ENCODE data around the gene CFAP221. TPM values are rescaled to one million over a fixed set of nuclear protein-coding genes. Genes with fewer than 3 reads are reported as not detected.

The CFAP221 gene
- total RNA-seq, 1 experiment from 2014 or later, result 0.20 TPM

GRCh38 chr2:119662297-119662696, 118.0 kb downstream of the CFAP221 start:
- no peak overlapping the region for H4K5ac ChIP-seq (ENCODE audit: insufficient read length, low read depth, low read length)
- no peak for DNase-seq
- H3K27me3 Mint-ChIP-seq (ENCODE audit: low read depth), result peaks cover 8% of the 10 kb centered on the region
- H3K4me3 Mint-ChIP-seq, result no peak overlapping the region
- H2AK5ac ChIP-seq (ENCODE audit: insufficient read length, low read length), result no peak overlapping the region
- H2BK20ac ChIP-seq (ENCODE audit: low read depth, low read length, poor library complexity, severe bottlenecking), result no peak overlapping the region
- no peaks in the 10 kb centered on the region for H3K4me1 Mint-ChIP-seq
- no peaks in the 10 kb centered on the region for H3K79me2 ChIP-seq (ENCODE audit: insufficient read depth, low read length)
- no peak overlapping the region for H4K91ac ChIP-seq (ENCODE audit: insufficient read length, low read depth, low read length)
- no peak overlapping the region for H3T11ph ChIP-seq (ENCODE audit: low read length)
- H2BK15ac ChIP-seq (ENCODE audit: low read depth, low read length), result no peak overlapping the region
- H3K9ac ChIP-seq (ENCODE audit: extremely low read depth, insufficient read length, low read length), result no peak overlapping the region
- H3K27me3 ChIP-seq (ENCODE audit: insufficient read depth, low read length), result no peaks in the 10 kb centered on the region; the same call in 1 of the 2 replicates
- no peak overlapping the region for H4K8ac ChIP-seq (replicated peaks; ENCODE audit: insufficient read length, low read depth, low read length)
- H2BK12ac ChIP-seq (ENCODE audit: insufficient read length, low read depth, low read length), result no peak overlapping the region
- H3K36me3 Mint-ChIP-seq (ENCODE audit: insufficient read depth in 1 of 3, low read depth in 3 of 3), result no peaks in the 10 kb centered on the region
- no peaks in the 10 kb centered on the region for H3K4me1 ChIP-seq (ENCODE audit: insufficient read depth, low read length)
- H3K9me3 Mint-ChIP-seq, result peaks cover 0 to 3% of the 10 kb centered on the region in 2 experiments; a peak in 3 of 5 replicates
- H3K4ac ChIP-seq (ENCODE audit: low read depth, low read length), result no peak overlapping the region
- no peak overlapping the region for H3K18ac ChIP-seq (ENCODE audit: insufficient read length, low read depth, low read length)
- no peak overlapping the region for H3K4me2 ChIP-seq (ENCODE audit: insufficient read depth, insufficient read length, low read length)
- no CpG with 5 or more reads among the region's 3 CpGs for WGBS (ENCODE audit: extremely low coverage, insufficient read length, low lambda C conversion rate)
- H3K9me3 ChIP-seq (ENCODE audit: control insufficient read depth, low read depth, low read length), result no peaks in the 10 kb centered on the region
- H3K56ac ChIP-seq (ENCODE audit: insufficient read length, low read depth, low read length), result no peak overlapping the region
- H3K79me1 ChIP-seq (ENCODE audit: insufficient read depth, low read depth, low read length, poor library complexity, severe bottlenecking), result no peaks in the 10 kb centered on the region
- no peak overlapping the region for H3K27ac ChIP-seq (ENCODE audit: insufficient read length, low read depth, low read length)
- no peak overlapping the region for H2BK5ac ChIP-seq (ENCODE audit: insufficient read length, low read length)
- TF ChIP-seq, protein P1, sequence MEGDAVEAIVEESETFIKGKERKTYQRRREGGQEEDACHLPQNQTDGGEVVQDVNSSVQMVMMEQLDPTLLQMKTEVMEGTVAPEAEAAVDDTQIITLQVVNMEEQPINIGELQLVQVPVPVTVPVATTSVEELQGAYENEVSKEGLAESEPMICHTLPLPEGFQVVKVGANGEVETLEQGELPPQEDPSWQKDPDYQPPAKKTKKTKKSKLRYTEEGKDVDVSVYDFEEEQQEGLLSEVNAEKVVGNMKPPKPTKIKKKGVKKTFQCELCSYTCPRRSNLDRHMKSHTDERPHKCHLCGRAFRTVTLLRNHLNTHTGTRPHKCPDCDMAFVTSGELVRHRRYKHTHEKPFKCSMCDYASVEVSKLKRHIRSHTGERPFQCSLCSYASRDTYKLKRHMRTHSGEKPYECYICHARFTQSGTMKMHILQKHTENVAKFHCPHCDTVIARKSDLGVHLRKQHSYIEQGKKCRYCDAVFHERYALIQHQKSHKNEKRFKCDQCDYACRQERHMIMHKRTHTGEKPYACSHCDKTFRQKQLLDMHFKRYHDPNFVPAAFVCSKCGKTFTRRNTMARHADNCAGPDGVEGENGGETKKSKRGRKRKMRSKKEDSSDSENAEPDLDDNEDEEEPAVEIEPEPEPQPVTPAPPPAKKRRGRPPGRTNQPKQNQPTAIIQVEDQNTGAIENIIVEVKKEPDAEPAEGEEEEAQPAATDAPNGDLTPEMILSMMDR (conservative IDR thresholded peaks at IDR 0.05), result no peak
- no peak overlapping the region for H2BK120ac ChIP-seq (ENCODE audit: low read depth, low read length, poor library complexity, severe bottlenecking)
- H3K23me2 ChIP-seq (ENCODE audit: insufficient read length, low read depth, low read length, poor library complexity, severe bottlenecking), result no peaks in the 10 kb centered on the region
- H2AFZ ChIP-seq (ENCODE audit: low read length), result no peak overlapping the region
- no peak overlapping the region for H3K14ac ChIP-seq (ENCODE audit: insufficient read depth, low read length)
- no peaks in the 10 kb centered on the region for H4K20me1 ChIP-seq (ENCODE audit: control insufficient read depth, insufficient read depth, insufficient read length)
- H3K27ac Mint-ChIP-seq, result no peak overlapping the region
- H3K23ac ChIP-seq (ENCODE audit: insufficient read length, low read depth, low read length), result no peak overlapping the region

Measured in H9 (cell line).